Mucosa of descending colon (tissue), 3 donors: ENCODE results near the gene MCUR1. TPM values are rescaled to one million over a fixed set of nuclear protein-coding genes. Genes with fewer than 3 reads are reported as not detected.
"Not testable (repeated sequence)": the region's sequence is repeated elsewhere in the genome, so short reads cannot be mapped to it uniquely, and the experiment has no call there.

Experiments used
- ATAC-seq: fragments of 200-7000 bp; cut with Tn5 transposase; one replicate; pipeline ENCODE4 v1.9.1; 2020; ENCODE audit warnings: mild to moderate bottlenecking, moderate library complexity
- DNase-seq, 3 donors: peaks; one replicate each; pipeline ENCODE4 v3.0.0-alpha.2; 2020
- H3K36me3 ChIP-seq: fragments of 200-600 bp; one replicate; pipeline ENCODE4 v1.8.0; 2021; ENCODE audit warnings: low read depth, mild to moderate bottlenecking
- H3K4me1 ChIP-seq: fragments of 200-600 bp; one replicate; pipeline ENCODE4 v1.8.0; 2021; ENCODE audit warnings: low read depth, mild to moderate bottlenecking
- H3K4me3 ChIP-seq: fragments of 200-600 bp; one replicate; pipeline ENCODE4 v1.8.0; 2021; ENCODE audit warnings: mild to moderate bottlenecking
- H3K9me3 ChIP-seq: fragments of 200-600 bp; one replicate; pipeline ENCODE4 v1.8.0; 2021; ENCODE audit warnings: mild to moderate bottlenecking
- CTCF ChIP-seq: fragments of 200-600 bp; IDR thresholded peaks from one replicate; pipeline ENCODE4 v1.8.0; 2022; ENCODE audit warnings: antibody characterized with exemption, mild to moderate bottlenecking
- intact Hi-C, 2 donors: fragments of 100-400 bp; cut with DNase I in 1 of 2; cut with micrococcal nuclease in 1 of 2; formaldehyde crosslinking; loops; one replicate each; pipeline versions ENCODE4 v1.11.0 to v1.11.1; 2022; cut with DNase I, micrococcal nuclease
- total RNA-seq, 3 donors: library from RNA; stranded (reverse); fragmentation: NEBNext Ultra II Directional in 2 of 3; extraction: Animal tissue kit (Norgen Biotek cat#: 25700) in 2 of 3; gene quantifications; one replicate each; pipeline versions ENCODE4 v1.2.1 to v1.2.4, GENCODE V29; 2021 to 2023
- donor health status: DM: no; HTN: no; CAD: no; lungs with moderate emphysema.
- donor health status: DM: no; HTN: no; CAD: no.
- donor health status: DM: no; HTN: yes; CAD: no.

The MCUR1 gene
- total RNA-seq, 3 donors from 2014 or later, result 26.2 to 45.4 (median 33.6) TPM

- intact Hi-C loops, result no loop called here
- no peak for TF ChIP-seq CTCF
- Histone ChIP-seq H3K4me1 (no peaks in the 10 kb centered on the region), H3K36me3 (no peaks in the 10 kb centered on the region), H3K4me3 (no peak overlapping the region), H3K9me3 (peaks cover 5% of the 10 kb centered on the region)
- no peak for ATAC-seq
- DNase-seq, result no peak
These were observed 18.4 kb upstream of the MCUR1 start for GRCh38 chr6:13832778-13833177.

- Histone ChIP-seq H3K4me3 (no peak overlapping the region), H3K9me3 (peaks cover 5% of the 10 kb centered on the region), H3K4me1 (no peaks in the 10 kb centered on the region), H3K36me3 (no peaks in the 10 kb centered on the region)
- ATAC-seq, result no peak
- no peak for TF ChIP-seq CTCF
- intact Hi-C loops, result no loop called here
- no peak for DNase-seq
These were observed 17.3 kb upstream of the MCUR1 start for GRCh38 chr6:13831615-13832014.

GRCh38 chr6:13830803-13831202 is 16.4 kb upstream of the MCUR1 start:
- ATAC-seq (no peak), DNase-seq (no peak)
- Histone ChIP-seq H3K9me3 (peaks cover 5% of the 10 kb centered on the region), H3K4me1 (no peaks in the 10 kb centered on the region), H3K4me3 (no peak overlapping the region), H3K36me3 (no peaks in the 10 kb centered on the region)
- TF ChIP-seq CTCF, result no peak
- intact Hi-C loops, result no loop called here

GRCh38 chr6:13829419-13829818 is 15.1 kb upstream of the MCUR1 start:
- H3K4me1 ChIP-seq, H3K36me3 ChIP-seq, intact Hi-C loops, ATAC-seq, H3K9me3 ChIP-seq, DNase-seq, H3K4me3 ChIP-seq: not testable (repeated sequence)

- H3K4me3 ChIP-seq, ATAC-seq, H3K36me3 ChIP-seq, DNase-seq, H3K4me1 ChIP-seq, H3K9me3 ChIP-seq, intact Hi-C loops: not testable (repeated sequence)
These were observed 14.4 kb upstream of the MCUR1 start for GRCh38 chr6:13828656-13829301.

- Histone ChIP-seq H3K4me3 (no peak overlapping the region), H3K36me3 (no peaks in the 10 kb centered on the region), H3K9me3 (peaks cover 5% of the 10 kb centered on the region), H3K4me1 (no peaks in the 10 kb centered on the region)
- no peak for DNase-seq
- intact Hi-C loops, result no loop called here
- no peak for ATAC-seq
- TF ChIP-seq CTCF, result no peak
These were observed 12.7 kb upstream of the MCUR1 start for GRCh38 chr6:13827032-13827431.

GRCh38 chr6:13825871-13826270 is 11.5 kb upstream of the MCUR1 start:
- H3K36me3 ChIP-seq, result no peaks in the 10 kb centered on the region
- no peak for ATAC-seq
- H3K9me3 ChIP-seq, result peaks cover 5% of the 10 kb centered on the region
- H3K4me3 ChIP-seq, result no peak overlapping the region
- TF ChIP-seq CTCF, result no peak
- no peaks in the 10 kb centered on the region for H3K4me1 ChIP-seq
- DNase-seq, result no peak
- intact Hi-C loops, result no loop called here
